ENCODE results near the gene RPS3A. TPM values are rescaled to one million over a fixed set of nuclear protein-coding genes. Genes with fewer than 3 reads are reported as not detected.
"Not testable (repeated sequence)": the region's sequence is repeated elsewhere in the genome, so short reads cannot be mapped to it uniquely, and the experiment has no call there.

The RPS3A gene
- total RNA-seq: 1,992 TPM
- 1,000 to 10,000 TPM; 2,295 to 5,128 (median 3,726) TPM for polyA plus RNA-seq

GRCh38 chr4:151099229-151099975 is at the start of gene RPS3A:
Gene RPS3A (plus strand): TSS chr4:151099628. CDS start chr4:151099653, 25 bp downstream.
- peak; percentile 97 to 99 (median 99) for DNase-seq
- Mint-ChIP-seq H3K36me3 (peaks cover 32% of the 10 kb centered on the region), H3K27me3 (no peaks in the 10 kb centered on the region), H3K4me3 (peak within 1 kb of the TSS; percentile 90 to 98 (median 94)), H3K9me3 (no peaks in the 10 kb centered on the region), H3K4me1 (peaks cover 11 to 49% (median 24%) of the 10 kb centered on the region in 4 donors), H3K27ac (peak within 1 kb of the TSS; percentile 97 to 99 (median 99))
- H3K36me3 ChIP-seq (ENCODE audit: control insufficient read depth, insufficient read depth, low read length): peaks cover 33% of the 10 kb centered on the region
- peaks cover 17% of the 10 kb centered on the region for H3K4me1 ChIP-seq (ENCODE audit: control insufficient read depth, insufficient read depth, low read length, poor library complexity, severe bottlenecking)
- H3K27ac ChIP-seq (ENCODE audit: insufficient read depth, low read length, poor library complexity, severe bottlenecking): peak within 1 kb of the TSS; percentile 91
- H3K9me3 ChIP-seq (ENCODE audit: control insufficient read depth in 2 of 2, low read length in 2 of 2): no peaks in the 10 kb centered on the region
- peak; percentile 97 to 98 for ATAC-seq (ENCODE audit: low read depth in 2 of 2)
- peak within 1 kb of the TSS; percentile 99 for H3K4me3 ChIP-seq (ENCODE audit: low read depth, low read length)
- no peaks in the 10 kb centered on the region for H3K27me3 ChIP-seq (ENCODE audit: control insufficient read depth, insufficient read depth, low read length)

DNA sequence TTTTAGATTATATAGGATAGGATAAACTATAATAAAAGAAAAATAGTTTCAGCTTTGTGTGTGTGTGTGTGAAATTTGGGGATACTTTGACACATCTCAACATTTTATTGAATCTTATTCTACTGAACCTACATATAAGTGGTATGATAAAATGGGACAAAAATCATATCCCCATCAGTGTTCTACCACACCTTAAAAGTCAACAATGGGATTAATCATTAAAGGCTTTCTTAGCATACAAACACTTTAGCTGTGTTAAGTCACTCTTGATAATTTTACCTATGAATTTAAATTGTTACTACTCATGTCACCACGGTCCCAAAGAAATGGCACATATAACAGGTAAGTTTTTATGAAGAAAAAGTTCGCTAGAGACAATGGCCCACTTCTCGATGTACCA is 46.6 kb upstream of the RPS3A start:
- Histone ChIP-seq H3K9me3 (ENCODE audit: control insufficient read depth in 2 of 2, low read length in 2 of 2) (no peaks in the 10 kb centered on the region), H3K27ac (ENCODE audit: insufficient read depth, low read length, poor library complexity, severe bottlenecking) (no peak overlapping the region), H3K27me3 (ENCODE audit: control insufficient read depth, insufficient read depth, low read length) (no peaks in the 10 kb centered on the region), H3K36me3 (ENCODE audit: control insufficient read depth, insufficient read depth, low read length) (no peaks in the 10 kb centered on the region), H3K4me1 (ENCODE audit: control insufficient read depth, insufficient read depth, low read length, poor library complexity, severe bottlenecking) (no peaks in the 10 kb centered on the region), H3K4me3 (ENCODE audit: low read depth, low read length) (no peak overlapping the region)
- no peak for DNase-seq
- Mint-ChIP-seq H3K36me3 (no peaks in the 10 kb centered on the region), H3K27me3 (peaks cover 4% of the 10 kb centered on the region), H3K4me3 (no peak overlapping the region), H3K4me1 (peaks cover 0 to 4% (median 0%) of the 10 kb centered on the region in 4 donors), H3K27ac (no peak overlapping the region), H3K9me3 (peaks cover 0 to 2% (median 0%) of the 10 kb centered on the region in 7 donors)
- ATAC-seq (ENCODE audit: low read depth in 2 of 2): no peak

- Mint-ChIP-seq H3K27me3 (no peaks in the 10 kb centered on the region), H3K9me3 (peaks cover 0 to 2% (median 0%) of the 10 kb centered on the region in 7 donors), H3K36me3 (no peaks in the 10 kb centered on the region), H3K27ac (no peak overlapping the region), H3K4me3 (no peak overlapping the region), H3K4me1 (peaks cover 0 to 4% (median 0%) of the 10 kb centered on the region in 4 donors)
- no peaks in the 10 kb centered on the region for H3K27me3 ChIP-seq (ENCODE audit: control insufficient read depth, insufficient read depth, low read length)
- ATAC-seq (ENCODE audit: low read depth in 2 of 2) (no peak), DNase-seq (no peak)
- H3K9me3 ChIP-seq (ENCODE audit: control insufficient read depth in 2 of 2, low read length in 2 of 2): no peaks in the 10 kb centered on the region
- no peaks in the 10 kb centered on the region for H3K4me1 ChIP-seq (ENCODE audit: control insufficient read depth, insufficient read depth, low read length, poor library complexity, severe bottlenecking)
- H3K4me3 ChIP-seq (ENCODE audit: low read depth, low read length): no peak overlapping the region
- no peak overlapping the region for H3K27ac ChIP-seq (ENCODE audit: insufficient read depth, low read length, poor library complexity, severe bottlenecking)
- H3K36me3 ChIP-seq (ENCODE audit: control insufficient read depth, insufficient read depth, low read length): no peaks in the 10 kb centered on the region
Observed at GRCh38 chr4:151055539-151055938, 43.9 kb upstream of the RPS3A start.

DNA sequence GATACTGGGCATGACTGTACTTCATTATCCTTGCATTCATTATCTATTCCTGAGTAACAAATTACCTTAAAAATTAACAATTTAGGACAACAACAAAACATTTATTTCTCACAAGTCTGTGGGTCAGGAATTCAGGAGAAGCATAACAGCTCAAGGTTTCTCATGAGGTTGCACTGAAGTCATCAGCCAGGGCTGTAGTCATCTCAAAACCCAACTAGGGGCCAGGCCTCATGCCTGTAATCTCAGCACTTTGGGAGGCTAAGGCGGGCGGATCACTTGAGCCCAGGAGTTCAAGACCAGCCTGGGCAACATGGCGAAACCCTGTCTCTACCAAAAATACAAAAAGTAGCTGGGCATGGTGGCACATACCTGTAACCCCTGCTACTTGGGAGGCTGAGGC is 36.3 kb upstream of the RPS3A start:
- H3K4me1 ChIP-seq (ENCODE audit: control insufficient read depth, insufficient read depth, low read length, poor library complexity, severe bottlenecking); H3K27me3 ChIP-seq (ENCODE audit: control insufficient read depth, insufficient read depth, low read length); H3K36me3 ChIP-seq (ENCODE audit: control insufficient read depth, insufficient read depth, low read length); H3K4me3 Mint-ChIP-seq; H3K27ac ChIP-seq (ENCODE audit: insufficient read depth, low read length, poor library complexity, severe bottlenecking); H3K27me3 Mint-ChIP-seq; ATAC-seq (ENCODE audit: low read depth in 2 of 2); H3K4me1 Mint-ChIP-seq; H3K9me3 ChIP-seq (ENCODE audit: control insufficient read depth in 2 of 2, low read length in 2 of 2); H3K27ac Mint-ChIP-seq; H3K9me3 Mint-ChIP-seq; H3K4me3 ChIP-seq (ENCODE audit: low read depth, low read length); DNase-seq; H3K36me3 Mint-ChIP-seq: not testable (repeated sequence)

DNA sequence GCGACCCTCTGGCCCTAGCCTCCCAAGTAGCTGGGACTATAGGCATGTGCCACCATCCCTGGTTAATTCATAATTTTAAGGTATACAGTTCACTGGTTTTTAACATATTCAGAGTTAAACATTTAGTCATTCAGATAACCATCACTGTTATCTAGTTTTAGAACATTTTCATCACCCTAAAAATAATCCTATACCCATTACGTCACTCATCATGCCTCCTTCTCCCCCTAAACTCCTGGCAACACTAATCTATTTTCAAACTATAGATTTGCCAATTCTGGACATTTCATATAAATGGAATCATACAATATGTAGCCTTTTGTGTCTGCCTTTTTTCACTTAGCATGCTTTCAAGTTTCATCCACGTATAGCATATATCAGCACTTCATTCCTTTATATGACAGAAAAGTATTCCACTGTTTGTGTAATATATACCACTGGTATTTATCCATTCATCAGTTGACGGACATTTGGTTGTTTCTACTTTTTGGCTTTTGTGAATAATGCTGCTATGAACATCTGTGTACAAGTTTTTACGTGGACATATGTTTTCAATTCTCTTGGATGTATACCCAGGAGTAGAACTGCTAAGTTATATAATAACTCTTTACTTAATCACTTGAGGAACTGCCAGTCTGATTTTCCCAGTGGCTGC is 32.0 kb upstream of the RPS3A start:
- no peak overlapping the region for H3K27ac ChIP-seq (ENCODE audit: insufficient read depth, low read length, poor library complexity, severe bottlenecking)
- H3K4me1 ChIP-seq (ENCODE audit: control insufficient read depth, insufficient read depth, low read length, poor library complexity, severe bottlenecking): no peaks in the 10 kb centered on the region
- H3K27me3 ChIP-seq (ENCODE audit: control insufficient read depth, insufficient read depth, low read length): no peaks in the 10 kb centered on the region
- H3K27ac Mint-ChIP-seq: no peak overlapping the region
- H3K4me3 ChIP-seq (ENCODE audit: low read depth, low read length): no peak overlapping the region
- ATAC-seq (ENCODE audit: low read depth in 2 of 2): no peak
- H3K4me3 Mint-ChIP-seq: no peak overlapping the region
- peaks cover 0 to 4% (median 0%) of the 10 kb centered on the region in 4 donors for H3K4me1 Mint-ChIP-seq
- peaks cover 0 to 1% (median 0%) of the 10 kb centered on the region in 7 donors for H3K9me3 Mint-ChIP-seq
- peaks cover 15% of the 10 kb centered on the region for H3K27me3 Mint-ChIP-seq
- H3K36me3 Mint-ChIP-seq: no peaks in the 10 kb centered on the region
- no peaks in the 10 kb centered on the region for H3K36me3 ChIP-seq (ENCODE audit: control insufficient read depth, insufficient read depth, low read length)
- no peak for DNase-seq
- H3K9me3 ChIP-seq (ENCODE audit: control insufficient read depth in 2 of 2, low read length in 2 of 2): no peaks in the 10 kb centered on the region

DNA sequence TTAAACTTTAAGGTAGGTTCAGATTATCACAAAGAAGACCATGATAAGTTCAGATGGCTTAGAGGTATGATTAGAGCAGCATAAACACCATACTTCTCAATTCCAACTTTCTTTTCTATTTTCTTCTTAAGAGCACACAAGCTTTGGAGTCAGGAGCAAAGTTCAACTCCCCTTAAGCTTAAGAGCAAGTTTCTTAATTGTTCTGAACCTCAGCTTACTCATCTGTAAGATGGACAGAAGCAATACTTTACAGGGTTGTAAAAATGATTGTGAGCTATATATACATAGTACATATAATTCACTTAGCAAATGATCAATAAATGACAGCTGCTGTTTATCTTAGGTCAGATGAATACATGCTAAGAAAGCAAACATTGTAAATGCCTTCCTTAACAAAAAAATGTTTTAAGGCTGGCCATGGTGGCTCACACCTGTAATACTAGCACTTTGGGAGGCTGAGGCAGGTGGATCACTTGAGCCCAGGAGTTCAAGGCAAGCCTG is 25.0 kb upstream of the RPS3A start:
- Histone ChIP-seq H3K27ac (ENCODE audit: insufficient read depth, low read length, poor library complexity, severe bottlenecking) (no peak overlapping the region), H3K36me3 (ENCODE audit: control insufficient read depth, insufficient read depth, low read length) (no peaks in the 10 kb centered on the region), H3K9me3 (ENCODE audit: control insufficient read depth in 2 of 2, low read length in 2 of 2) (no peaks in the 10 kb centered on the region), H3K4me3 (ENCODE audit: low read depth, low read length) (no peak overlapping the region), H3K27me3 (ENCODE audit: control insufficient read depth, insufficient read depth, low read length) (no peaks in the 10 kb centered on the region), H3K4me1 (ENCODE audit: control insufficient read depth, insufficient read depth, low read length, poor library complexity, severe bottlenecking) (no peaks in the 10 kb centered on the region)
- Mint-ChIP-seq H3K27ac (no peak overlapping the region), H3K4me1 (no peaks in the 10 kb centered on the region), H3K9me3 (no peaks in the 10 kb centered on the region), H3K36me3 (no peaks in the 10 kb centered on the region), H3K4me3 (no peak overlapping the region), H3K27me3 (peaks cover 11% of the 10 kb centered on the region)
- ATAC-seq (ENCODE audit: low read depth in 2 of 2): no peak
- DNase-seq: no peak

GRCh38 chr4:151077978-151078377 is 21.4 kb upstream of the RPS3A start:
- not testable (repeated sequence) for H3K4me1 ChIP-seq (ENCODE audit: control insufficient read depth, insufficient read depth, low read length, poor library complexity, severe bottlenecking); H3K4me3 Mint-ChIP-seq; H3K27me3 ChIP-seq (ENCODE audit: control insufficient read depth, insufficient read depth, low read length); H3K36me3 Mint-ChIP-seq; H3K36me3 ChIP-seq (ENCODE audit: control insufficient read depth, insufficient read depth, low read length); H3K4me1 Mint-ChIP-seq; H3K27me3 Mint-ChIP-seq; H3K27ac ChIP-seq (ENCODE audit: insufficient read depth, low read length, poor library complexity, severe bottlenecking); ATAC-seq (ENCODE audit: low read depth in 2 of 2); H3K4me3 ChIP-seq (ENCODE audit: low read depth, low read length); H3K9me3 Mint-ChIP-seq; DNase-seq; H3K9me3 ChIP-seq (ENCODE audit: control insufficient read depth in 2 of 2, low read length in 2 of 2); H3K27ac Mint-ChIP-seq

Measured in CD4-positive, CD25-positive, alpha-beta regulatory T cell (primary cell).